ENCODE results near the gene ZNF574. TPM values are rescaled to one million over a fixed set of nuclear protein-coding genes. Genes with fewer than 3 reads are reported as not detected.

The ZNF574 gene, protein sequence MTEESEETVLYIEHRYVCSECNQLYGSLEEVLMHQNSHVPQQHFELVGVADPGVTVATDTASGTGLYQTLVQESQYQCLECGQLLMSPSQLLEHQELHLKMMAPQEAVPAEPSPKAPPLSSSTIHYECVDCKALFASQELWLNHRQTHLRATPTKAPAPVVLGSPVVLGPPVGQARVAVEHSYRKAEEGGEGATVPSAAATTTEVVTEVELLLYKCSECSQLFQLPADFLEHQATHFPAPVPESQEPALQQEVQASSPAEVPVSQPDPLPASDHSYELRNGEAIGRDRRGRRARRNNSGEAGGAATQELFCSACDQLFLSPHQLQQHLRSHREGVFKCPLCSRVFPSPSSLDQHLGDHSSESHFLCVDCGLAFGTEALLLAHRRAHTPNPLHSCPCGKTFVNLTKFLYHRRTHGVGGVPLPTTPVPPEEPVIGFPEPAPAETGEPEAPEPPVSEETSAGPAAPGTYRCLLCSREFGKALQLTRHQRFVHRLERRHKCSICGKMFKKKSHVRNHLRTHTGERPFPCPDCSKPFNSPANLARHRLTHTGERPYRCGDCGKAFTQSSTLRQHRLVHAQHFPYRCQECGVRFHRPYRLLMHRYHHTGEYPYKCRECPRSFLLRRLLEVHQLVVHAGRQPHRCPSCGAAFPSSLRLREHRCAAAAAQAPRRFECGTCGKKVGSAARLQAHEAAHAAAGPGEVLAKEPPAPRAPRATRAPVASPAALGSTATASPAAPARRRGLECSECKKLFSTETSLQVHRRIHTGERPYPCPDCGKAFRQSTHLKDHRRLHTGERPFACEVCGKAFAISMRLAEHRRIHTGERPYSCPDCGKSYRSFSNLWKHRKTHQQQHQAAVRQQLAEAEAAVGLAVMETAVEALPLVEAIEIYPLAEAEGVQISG
- total RNA-seq (2022; extraction: Qiagen RNA extraction) = 26.8 to 41.0 TPM (median 37.4 TPM) in 5 replicates

DNA sequence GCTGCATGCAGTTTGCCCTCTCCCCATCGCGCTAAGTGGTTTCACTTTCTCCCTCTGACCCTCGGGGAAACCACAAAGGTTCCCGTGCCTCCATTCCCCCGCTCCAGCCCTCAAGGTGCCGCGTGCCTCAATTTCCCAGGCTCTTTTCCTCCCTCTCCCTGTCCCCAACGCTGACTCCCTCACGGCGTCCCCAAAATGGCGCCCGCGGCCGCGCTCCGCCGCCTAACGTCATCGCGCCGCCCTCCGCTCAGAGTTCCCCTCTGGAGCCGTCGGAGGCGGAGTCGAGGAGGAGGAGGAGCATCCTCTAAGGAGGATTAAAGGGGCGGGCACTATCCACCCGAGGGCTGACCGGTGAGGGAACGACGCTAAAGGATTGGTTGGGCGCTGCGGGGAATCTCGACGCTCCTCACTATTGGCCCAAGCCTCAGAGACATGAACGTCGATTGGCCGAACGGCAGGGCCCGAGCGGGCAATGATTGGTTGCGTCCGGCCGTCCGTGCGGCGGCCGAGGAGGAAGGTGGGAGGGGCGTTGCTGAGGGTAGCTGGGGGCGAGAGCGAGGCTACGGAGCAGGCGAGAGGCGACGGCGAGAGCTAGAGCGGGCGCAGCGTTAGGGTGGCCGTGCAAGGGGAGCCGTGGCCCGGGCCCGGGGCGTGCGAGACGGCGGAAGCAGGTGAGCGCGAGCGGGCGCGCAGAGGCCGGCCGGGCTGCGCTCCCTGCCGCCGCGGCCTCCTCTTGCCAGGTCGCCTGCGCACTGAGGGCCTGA lies at the start of gene ZNF574:
Gene ZNF574, plus strand, starts transcription at position 551 of the 764 bp plus-strand sequence. CDS start 2,441 bp downstream, outside the sequence.

DNA sequence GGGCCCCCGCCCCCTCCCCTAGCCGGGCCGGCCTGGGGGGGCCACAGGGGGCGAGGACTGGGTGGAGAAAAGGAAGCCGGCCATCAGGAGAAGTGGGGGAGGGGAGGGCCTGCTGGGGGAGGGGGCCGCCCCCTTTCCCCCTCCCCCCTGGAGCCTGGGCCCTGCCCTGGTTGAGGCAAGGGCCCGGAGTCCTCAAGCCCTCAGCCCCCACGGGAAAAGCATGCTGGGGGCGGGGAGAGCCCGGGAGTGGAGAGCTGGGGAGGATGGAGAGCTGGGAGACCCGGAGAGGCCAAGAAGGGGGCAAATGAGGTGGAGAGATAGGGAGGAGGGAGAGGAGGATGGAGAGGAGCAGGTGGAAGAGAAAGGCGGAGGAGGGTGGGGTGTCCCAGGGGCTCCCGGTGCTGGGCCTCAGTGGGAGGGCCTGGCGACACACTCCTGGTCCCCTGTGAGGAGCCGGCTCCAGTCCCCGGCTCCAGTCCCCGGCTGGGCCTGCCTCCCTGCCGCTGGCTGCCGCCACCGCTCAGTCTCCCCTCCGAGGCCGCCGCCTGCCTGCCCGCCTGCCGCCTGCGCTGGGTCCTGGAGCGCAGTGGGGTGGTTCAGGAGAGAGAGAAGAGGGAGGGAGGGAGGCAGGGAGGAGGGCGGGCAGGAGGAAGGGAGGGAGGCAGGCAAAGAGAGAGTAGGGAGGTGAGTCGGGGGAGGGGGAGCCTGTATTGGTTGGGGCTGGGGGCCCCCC lies 6.2 kb upstream of the ZNF574 start, which contains the start of gene GRIK5:
Gene GRIK5, minus strand, starts transcription at position 588 of the 733 bp plus-strand sequence. CDS start 4,436 bp downstream, outside the sequence.

Other genes with a start within 250 kb of the ZNF574 start
- not detected in 5 replicates for gene LYPD4, start 231.5 kb upstream of the ZNF574 start, total RNA-seq (2022; extraction: Qiagen RNA extraction)
- not detected in 5 replicates for gene DMRTC2, start 231.1 kb upstream of the ZNF574 start, total RNA-seq (2022; extraction: Qiagen RNA extraction)
- gene RPS19, start 215.9 kb upstream of the ZNF574 start, total RNA-seq (2022; extraction: Qiagen RNA extraction) = 9,141 to 10,549 TPM (median 9,318 TPM) in 5 replicates
- gene CD79A, start 198.9 kb upstream of the ZNF574 start, total RNA-seq (2022; extraction: Qiagen RNA extraction) = 0.47 to 1.3 TPM (median 1.0 TPM) in 5 replicates
- 75.9 to 131 TPM (median 118 TPM) in 5 replicates for gene ARHGEF1, start 193.0 kb upstream of the ZNF574 start, total RNA-seq (2022; extraction: Qiagen RNA extraction)
- gene ERFL, start 147.7 kb upstream of the ZNF574 start, total RNA-seq (2022; extraction: Qiagen RNA extraction) = 0.25 to 0.35 TPM (median 0.32 TPM) in 5 replicates
- 181 to 291 TPM (median 265 TPM) in 5 replicates for gene RABAC1, start 116.8 kb upstream of the ZNF574 start, total RNA-seq (2022; extraction: Qiagen RNA extraction)
- gene ATP1A3, start 81.9 kb upstream of the ZNF574 start, total RNA-seq (2022; extraction: Qiagen RNA extraction) = 3.6 to 5.7 TPM (median 5.3 TPM) in 5 replicates
- gene GRIK5, start 6.0 kb upstream of the ZNF574 start, total RNA-seq (2022; extraction: Qiagen RNA extraction) = 0.38 to 0.72 TPM (median 0.58 TPM) in 5 replicates
- 0.27 to 0.69 TPM (median 0.58 TPM) in 5 replicates for gene POU2F2, start 56.3 kb downstream of the ZNF574 start, total RNA-seq (2022; extraction: Qiagen RNA extraction)
- gene DEDD2, start 141.5 kb downstream of the ZNF574 start, total RNA-seq (2022; extraction: Qiagen RNA extraction) = 68.1 to 93.9 TPM (median 85.4 TPM) in 5 replicates
- 15.4 to 21.1 TPM (median 19.6 TPM) in 5 replicates for gene ZNF526, start 144.1 kb downstream of the ZNF574 start, total RNA-seq (2022; extraction: Qiagen RNA extraction)
- gene GSK3A, start 166.4 kb downstream of the ZNF574 start, total RNA-seq (2022; extraction: Qiagen RNA extraction) = 115 to 168 TPM (median 158 TPM) in 5 replicates
- gene ERF, start 179.0 kb downstream of the ZNF574 start, total RNA-seq (2022; extraction: Qiagen RNA extraction) = 99.5 to 132 TPM (median 132 TPM) in 5 replicates
- gene CIC, start 193.1 kb downstream of the ZNF574 start, total RNA-seq (2022; extraction: Qiagen RNA extraction) = 44.4 to 64.0 TPM (median 60.3 TPM) in 5 replicates
- gene PRR19, start 226.0 kb downstream of the ZNF574 start, total RNA-seq (2022; extraction: Qiagen RNA extraction) = 3.8 to 4.7 TPM (median 4.1 TPM) in 5 replicates
- 127 to 157 TPM (median 154 TPM) in 5 replicates for gene PAFAH1B3, start 226.5 kb downstream of the ZNF574 start, total RNA-seq (2022; extraction: Qiagen RNA extraction)
- gene TMEM145, start 237.1 kb downstream of the ZNF574 start, total RNA-seq (2022; extraction: Qiagen RNA extraction) = 2.1 to 4.1 TPM (median 2.8 TPM) in 5 replicates
- 20.9 to 29.9 TPM (median 23.3 TPM) in 5 replicates for gene MEGF8, start 249.5 kb downstream of the ZNF574 start, total RNA-seq (2022; extraction: Qiagen RNA extraction)